Thoracic aorta (tissue), 2 donors: ENCODE measurements around the gene TMEM52. TPM values are rescaled to one million over a fixed set of nuclear protein-coding genes. Genes with fewer than 3 reads are reported as not detected.

ENCODE experiments used
- ATAC-seq: fragments of 150-250 bp; one replicate; pipeline ENCODE4 v1.8.0; 2017; ENCODE audit warnings: low read depth; ENCODE audit not compliant: insufficient number of reproducible peaks, low FRiP score
- DNase-seq: peaks from one replicate; pipeline ENCODE4 v3.0.0-alpha.2; 2020; ENCODE audit warnings: low spot score
- H3K27ac ChIP-seq, 2 donors: fragments of 200-600 bp; sonication (generic); 1 replicate in 1 of 2; 2 replicates in 1 of 2; pipeline ENCODE4 v1.5.1; 2016; ENCODE audit warnings: mild to moderate bottlenecking in 2 of 2, moderate library complexity in 2 of 2
- H3K27me3 ChIP-seq: fragments of 200-600 bp; sonication (generic); replicated peaks from 2 replicates; pipeline ENCODE4 v1.6.0; 2016; ENCODE audit warnings: mild to moderate bottlenecking; ENCODE audit not compliant: insufficient read depth
- H3K36me3 ChIP-seq: fragments of 200-600 bp; sonication (generic); one replicate; pipeline ENCODE4 v1.5.1; 2016
- H3K4me1 ChIP-seq, 2 donors: fragments of 200-600 bp; sonication (generic); 1 replicate in 1 of 2; 2 replicates in 1 of 2; pipeline versions ENCODE4 v1.5.1 to v1.6.0; 2016; ENCODE audit warnings: low read depth in 2 of 2, mild to moderate bottlenecking in 1 of 2; ENCODE audit not compliant: control insufficient read depth in 1 of 2
- H3K4me3 ChIP-seq: fragments of 200-600 bp; sonication (generic); 2 replicates; pipeline ENCODE4 v1.5.1; 2016; ENCODE audit warnings: mild to moderate bottlenecking
- H3K9me3 ChIP-seq: fragments of 200-600 bp; sonication (generic); 2 replicates; pipeline ENCODE4 v1.5.1; 2016
- CTCF ChIP-seq: fragments of 200-600 bp; sonication (generic); IDR thresholded peaks from one replicate; pipeline ENCODE4 v1.5.1; 2019; ENCODE audit warnings: antibody characterized with exemption
- total RNA-seq, 2 donors: library from RNA; depleted of rRNA; stranded (reverse); fragments of >200 nt; gene quantifications; one replicate each; pipeline versions ENCODE4 v1.1.0 to v1.2.3, GENCODE V29; 2016

The TMEM52 gene
- total RNA-seq, 2 donors from 2014 or later = not detected

DNA sequence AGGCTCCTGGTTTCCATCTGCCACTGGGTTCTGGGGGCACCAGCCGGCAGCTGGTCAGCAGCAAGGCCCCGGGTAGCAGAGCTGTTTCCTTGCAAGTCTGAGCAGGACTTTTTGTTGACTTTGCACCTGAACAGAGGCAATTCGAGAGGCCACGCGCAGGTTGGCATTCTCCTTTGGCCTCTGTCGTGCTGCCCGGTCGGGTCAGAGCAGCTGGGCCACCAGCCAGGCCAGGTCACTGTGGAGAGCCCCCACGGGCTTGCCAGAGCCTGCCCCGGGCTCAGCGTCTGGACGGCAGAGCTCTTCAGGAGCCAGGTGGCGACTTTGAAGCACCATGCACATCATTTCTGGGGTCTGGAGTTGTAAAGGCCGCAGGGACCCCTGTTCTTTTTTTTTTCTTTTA lies 28.4 kb upstream of the TMEM52 start:
- no peak for DNase-seq
- no peaks in the 10 kb centered on the region for H3K36me3 ChIP-seq
- no peak for ATAC-seq
- no peaks in the 10 kb centered on the region for H3K9me3 ChIP-seq
- TF ChIP-seq CTCF = no peak
- no peaks in the 10 kb centered on the region for H3K27me3 ChIP-seq
- peaks cover 0 to 7% of the 10 kb centered on the region in 2 donors for H3K4me1 ChIP-seq
- no peak overlapping the region for H3K27ac ChIP-seq
- H3K4me3 ChIP-seq = no peak overlapping the region

- no peak overlapping the region for H3K4me3 ChIP-seq
- ATAC-seq = no peak
- H3K27ac ChIP-seq = no peak overlapping the region
- no peaks in the 10 kb centered on the region for H3K27me3 ChIP-seq
- H3K9me3 ChIP-seq = no peaks in the 10 kb centered on the region
- H3K4me1 ChIP-seq = peaks cover 0 to 7% of the 10 kb centered on the region in 2 donors
- no peaks in the 10 kb centered on the region for H3K36me3 ChIP-seq
- TF ChIP-seq CTCF = no peak
- DNase-seq = no peak
Observed at GRCh38 chr1:1946540-1946939, 27.5 kb upstream of the TMEM52 start.

- Histone ChIP-seq H3K4me1 (peaks cover 0 to 7% of the 10 kb centered on the region in 2 donors), H3K27ac (no peak overlapping the region), H3K4me3 (no peak overlapping the region), H3K27me3 (no peaks in the 10 kb centered on the region), H3K9me3 (no peaks in the 10 kb centered on the region), H3K36me3 (no peaks in the 10 kb centered on the region)
- DNase-seq (no peak), ATAC-seq (no peak)
- TF ChIP-seq CTCF = no peak
Observed at GRCh38 chr1:1945782-1946393, 26.8 kb upstream of the TMEM52 start.

GRCh38 chr1:1943834-1944570 lies 24.9 kb upstream of the TMEM52 start:
- Histone ChIP-seq H3K27ac (no peak overlapping the region), H3K4me3 (peak overlapping the region; percentile 29), H3K4me1 (peaks cover 0 to 7% of the 10 kb centered on the region in 2 donors), H3K9me3 (no peaks in the 10 kb centered on the region), H3K36me3 (no peaks in the 10 kb centered on the region), H3K27me3 (no peaks in the 10 kb centered on the region)
- no peak for ATAC-seq
- DNase-seq = no peak
- peak; percentile 87 for TF ChIP-seq CTCF

DNA sequence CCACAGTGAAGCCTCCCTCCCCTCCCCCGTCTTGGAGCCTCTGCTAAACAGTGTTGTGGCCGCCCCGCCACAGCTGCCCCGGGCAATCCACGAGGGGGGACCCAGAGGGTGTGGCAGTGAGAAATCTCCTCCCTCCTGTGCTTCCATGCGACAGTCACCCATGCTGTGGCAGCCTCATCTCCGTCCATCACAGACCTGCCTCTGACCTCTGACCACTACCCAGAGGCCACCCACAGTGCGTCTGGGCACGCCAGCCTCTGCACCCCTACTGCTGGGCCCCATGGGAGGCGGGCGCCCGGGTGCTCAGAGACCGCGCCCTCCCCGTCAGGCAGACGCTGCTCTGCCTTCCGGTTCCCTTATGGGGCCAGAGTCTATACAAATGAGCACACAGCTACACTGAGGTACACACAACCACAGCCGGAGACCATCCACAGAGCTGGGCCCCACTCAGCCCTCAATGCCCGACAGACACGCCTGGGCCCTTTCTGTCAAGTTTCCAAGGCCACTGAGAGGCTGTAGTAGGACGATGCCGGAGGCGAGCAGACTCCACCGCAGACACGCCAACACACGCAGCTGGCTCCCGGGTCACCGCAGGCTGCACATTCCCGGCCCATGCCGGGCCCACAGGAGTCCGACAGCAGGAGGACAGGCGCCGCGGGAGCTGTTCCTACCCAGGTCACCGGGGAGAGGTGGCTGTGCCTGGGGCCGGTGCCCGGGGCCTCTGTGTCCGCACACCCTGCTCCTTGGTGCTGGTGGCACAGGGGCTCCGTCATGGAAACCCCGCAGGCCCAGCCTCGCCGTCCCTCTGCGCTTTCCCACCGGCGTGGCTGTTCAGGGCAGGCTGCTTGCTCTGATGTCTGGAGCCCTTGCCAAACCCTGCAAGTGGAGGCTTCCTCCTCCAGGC lies 23.9 kb upstream of the TMEM52 start:
- no peaks in the 10 kb centered on the region for H3K36me3 ChIP-seq
- no peaks in the 10 kb centered on the region for H3K27me3 ChIP-seq
- ATAC-seq (no peak), DNase-seq (no peak)
- no peaks in the 10 kb centered on the region for H3K9me3 ChIP-seq
- no peak for TF ChIP-seq CTCF
- H3K4me3 ChIP-seq = no peak overlapping the region
- no peak overlapping the region for H3K27ac ChIP-seq
- peaks cover 0 to 7% of the 10 kb centered on the region in 2 donors for H3K4me1 ChIP-seq
